NCI-H1694 (cell line): Measurements from ENCODE around the gene PIP4P1.
A peak's percentile ranks its signal among the peaks of the same experiment; 100 is the strongest.
"Not testable (repeated sequence)": the region's sequence is repeated elsewhere in the genome, so short reads cannot be mapped to it uniquely, and the experiment has no call there.

Source experiments
- DNase-seq: peaks from one replicate; lab custom pipeline; 2025; lab: John Stamatoyannopoulos, UW

PIP4P1 gene

DNA sequence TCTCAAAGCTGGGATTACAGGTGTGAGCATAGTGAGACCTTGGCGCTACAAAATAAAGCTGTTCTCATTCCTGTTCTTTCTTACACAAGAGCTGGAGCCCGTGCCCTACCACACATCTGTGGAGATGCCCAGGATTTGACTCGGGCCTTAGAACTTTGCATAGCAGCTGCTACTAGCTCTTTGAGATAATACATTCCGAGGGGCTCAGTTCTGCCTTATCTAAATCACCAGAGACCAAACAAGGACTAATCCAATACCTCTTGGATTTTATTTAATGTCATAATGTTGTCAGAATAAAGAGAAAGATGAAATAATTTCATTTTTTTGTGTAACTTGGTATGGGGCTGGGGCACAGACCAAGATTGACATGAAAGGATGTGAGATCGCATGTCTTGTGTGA is 15.5 kb upstream of the PIP4P1 start:
- no peak for DNase-seq

DNA sequence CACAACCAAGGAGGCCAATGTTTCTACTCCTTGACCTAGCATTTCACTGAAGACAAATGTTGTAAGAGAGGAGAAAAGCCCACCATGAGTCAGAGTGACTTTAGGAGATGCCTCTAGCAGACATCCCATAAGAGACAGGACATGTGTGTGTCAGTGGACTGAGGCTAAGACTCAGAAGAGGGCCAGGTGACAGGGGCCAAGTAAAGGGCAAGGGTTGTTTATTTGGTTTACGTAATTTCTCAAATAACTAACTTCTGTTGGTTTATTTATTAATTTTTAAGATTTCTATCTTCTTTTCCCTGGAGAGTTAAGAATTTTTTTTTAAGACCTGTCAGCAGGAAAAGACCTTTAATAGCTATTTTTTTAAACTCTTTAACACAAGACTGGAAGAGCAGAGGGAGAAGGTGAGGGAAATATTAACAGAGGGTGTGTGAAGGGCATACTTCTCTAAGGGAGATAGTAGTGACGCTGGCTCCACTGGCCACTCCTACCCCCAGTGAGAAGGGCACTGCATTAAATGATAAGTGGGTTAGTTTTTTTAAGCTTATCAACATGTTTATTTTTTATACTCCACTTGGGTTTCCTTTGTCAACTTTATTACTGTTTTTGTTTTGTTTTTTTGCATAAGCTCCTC is 11.4 kb upstream of the PIP4P1 start:
- no peak for DNase-seq

DNA sequence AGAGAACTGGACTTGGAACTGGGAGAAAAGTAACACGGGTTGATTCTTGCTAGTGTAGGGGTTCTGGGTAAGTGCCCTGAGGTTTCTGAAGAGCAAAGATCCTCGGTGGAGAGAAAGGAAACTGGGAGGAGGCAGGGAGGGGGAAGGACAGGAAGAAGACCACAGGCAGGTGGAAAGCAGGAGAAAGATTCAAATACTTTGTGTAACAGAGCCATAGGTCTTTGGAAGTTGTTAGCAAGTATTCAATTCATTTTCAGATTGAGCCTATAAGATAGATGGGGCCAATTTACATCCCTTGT is 9.3 kb upstream of the PIP4P1 start:
- DNase-seq, result no peak

DNA sequence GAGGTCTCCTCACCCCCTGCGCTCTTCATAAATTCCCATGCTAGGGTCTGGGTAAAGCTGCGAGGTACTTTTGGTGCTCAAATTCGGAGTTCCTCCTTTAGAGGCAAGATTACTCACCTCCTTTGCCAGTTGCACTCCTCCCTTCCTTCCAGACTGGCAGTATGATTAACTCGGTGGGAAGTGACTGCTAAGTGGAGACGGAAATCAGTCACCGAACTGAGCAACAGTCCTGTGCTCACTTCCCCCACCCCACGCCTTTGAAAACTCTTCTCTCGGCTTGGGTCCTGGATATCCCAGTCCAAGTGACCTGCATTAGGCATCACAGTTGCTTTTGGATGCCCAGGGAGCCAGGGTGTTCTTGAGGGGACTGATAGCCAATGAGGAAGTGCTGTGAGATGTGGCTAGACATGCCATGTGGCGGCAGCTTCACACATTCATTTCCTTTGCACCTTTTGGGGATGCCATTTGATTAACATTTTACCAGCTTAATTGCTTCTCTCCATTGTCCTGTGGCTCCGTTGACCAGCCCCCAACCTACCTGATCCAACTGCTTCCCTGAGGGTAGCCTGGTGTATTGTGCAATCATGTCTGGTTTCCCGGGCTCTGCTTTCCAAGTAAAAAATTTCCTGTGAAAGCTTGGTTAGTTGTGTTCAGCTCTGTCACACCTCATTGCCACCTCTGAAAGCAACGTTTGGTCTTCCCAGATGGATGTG is 8.8 kb upstream of the PIP4P1 start:
- no peak for DNase-seq

DNA sequence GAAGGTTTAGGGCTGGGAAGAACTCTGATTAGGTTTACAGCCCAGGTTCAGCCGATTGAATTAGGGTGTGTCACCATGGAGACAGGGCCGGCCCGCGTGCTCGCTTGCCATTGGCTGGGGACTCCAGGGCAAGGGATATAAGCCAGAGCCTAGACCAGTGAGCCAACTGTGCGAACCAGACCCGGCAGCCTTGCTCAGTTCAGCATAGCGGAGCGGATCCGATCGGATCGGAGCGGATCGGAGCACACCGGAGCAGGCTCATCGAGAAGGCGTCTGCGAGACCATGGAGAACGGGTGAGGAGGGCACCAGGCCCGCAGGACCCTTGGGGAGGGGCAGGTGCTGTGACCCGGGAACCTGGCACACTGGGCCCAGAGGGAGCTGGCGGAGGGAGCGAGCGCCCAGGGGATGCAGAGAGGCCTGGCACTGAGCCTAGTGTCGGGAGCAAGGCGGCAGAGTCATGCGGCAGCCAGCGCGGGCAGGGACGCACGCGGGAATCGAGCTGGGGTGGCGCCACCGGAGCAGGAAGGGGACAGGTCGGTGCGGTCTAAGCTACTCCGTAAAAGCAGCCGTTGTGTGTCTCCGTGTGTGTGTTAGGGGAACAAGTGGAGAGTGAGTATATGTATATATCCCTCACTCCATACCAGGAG is 8.1 kb upstream of the PIP4P1 start, which contains the start of gene PNP:
Gene PNP (plus strand): TSS at position 165 of the 648 bp plus-strand sequence. CDS start 119 bp downstream, at position 284.
- peak; percentile 87 for DNase-seq

DNA sequence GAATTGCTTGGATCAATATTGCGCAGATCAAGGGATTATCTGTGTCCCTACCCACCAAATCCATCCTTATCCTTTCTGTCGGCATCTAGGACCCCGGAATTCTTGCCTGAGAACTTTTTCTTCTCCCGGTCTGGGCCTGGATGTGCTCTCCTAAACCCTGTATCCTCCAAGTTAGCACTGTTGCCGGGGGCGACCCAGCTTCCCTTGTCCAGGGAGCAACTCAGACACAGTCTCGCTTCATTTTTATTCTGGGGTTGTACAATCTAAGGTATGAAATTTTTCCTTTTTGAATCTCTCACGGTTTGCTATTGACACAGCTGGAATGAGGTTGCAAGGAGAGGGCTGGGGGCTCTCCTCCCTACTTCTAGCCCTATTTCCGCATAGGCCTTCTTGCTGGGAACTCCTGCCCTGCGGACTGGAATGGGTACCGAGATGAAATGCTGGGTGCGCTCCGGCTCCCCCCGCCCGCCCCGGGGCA is 7.6 kb upstream of the PIP4P1 start:
- no peak for DNase-seq

DNA sequence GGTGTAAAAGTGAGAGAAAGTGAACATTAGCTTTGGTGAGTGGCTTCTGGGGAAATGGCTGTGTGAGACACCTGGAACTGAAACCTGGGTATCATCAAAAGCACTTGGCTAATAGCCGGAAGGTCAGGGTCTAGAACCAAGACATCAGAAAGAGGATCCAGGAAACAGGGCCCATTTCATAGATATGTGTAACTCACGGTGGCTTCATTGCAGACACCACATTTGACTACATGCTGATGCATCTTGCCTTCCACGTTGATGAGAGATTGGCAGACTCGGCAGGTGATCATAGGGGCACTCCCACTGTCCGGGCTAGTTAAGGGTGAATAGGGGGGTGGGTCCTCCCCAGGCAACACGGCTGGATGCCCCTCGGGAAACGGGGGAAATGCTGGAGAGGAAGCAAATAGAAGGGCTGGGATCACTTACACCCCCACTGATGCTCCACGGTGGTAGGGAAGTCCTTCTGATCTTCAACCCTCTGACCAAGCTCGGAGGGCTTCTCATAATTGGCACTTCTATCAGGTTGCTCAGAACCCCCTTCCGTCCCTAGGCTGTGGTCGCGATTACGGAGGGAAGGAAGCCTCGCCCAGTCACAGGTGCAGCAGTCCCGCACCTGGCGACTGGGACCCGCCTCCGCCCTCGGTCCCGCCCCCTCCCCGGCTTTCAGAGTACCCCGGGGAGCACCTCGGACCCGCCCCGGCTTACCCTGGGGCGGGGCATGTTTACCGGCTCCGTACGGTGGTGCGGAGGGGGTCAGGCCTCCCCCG is 593 bp downstream of the PIP4P1 start:
- DNase-seq, result no peak

DNA sequence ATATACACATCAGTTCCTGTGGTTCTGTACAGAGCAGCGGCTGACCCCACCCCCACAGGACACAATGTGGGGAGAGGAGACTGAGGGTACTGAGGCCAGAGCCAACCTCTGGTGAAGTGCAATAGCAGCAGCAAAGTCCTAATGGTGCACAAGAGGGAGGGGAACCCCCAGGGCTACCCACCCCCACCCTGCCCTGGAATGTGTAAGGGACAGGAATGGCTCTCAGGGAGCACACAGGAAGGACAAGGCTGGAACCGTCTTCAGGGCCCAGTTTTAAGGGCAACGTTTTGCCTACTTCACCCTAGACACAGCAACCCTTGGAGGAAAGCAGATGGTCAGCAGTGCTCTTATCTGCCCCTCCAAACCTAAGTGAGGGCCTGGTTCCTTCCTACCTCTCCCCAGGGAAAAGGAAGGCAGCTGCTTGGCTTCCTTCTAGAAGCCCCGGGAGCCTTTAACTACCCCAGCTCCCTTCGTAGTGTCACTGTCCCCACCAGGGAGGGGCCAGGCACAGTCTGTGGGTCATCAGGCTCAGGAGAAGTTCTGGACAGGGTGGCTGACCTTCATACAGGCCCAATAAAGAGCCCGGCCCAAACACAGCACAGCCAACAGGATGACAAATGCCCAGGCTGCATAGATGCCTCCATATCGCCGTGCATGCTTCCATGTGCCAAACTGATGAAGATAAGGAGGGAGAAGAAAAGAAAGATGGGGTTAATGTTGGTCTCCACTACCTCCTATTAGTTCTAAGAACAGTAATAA is 3.0 kb downstream of the PIP4P1 start:
- no peak for DNase-seq

DNA sequence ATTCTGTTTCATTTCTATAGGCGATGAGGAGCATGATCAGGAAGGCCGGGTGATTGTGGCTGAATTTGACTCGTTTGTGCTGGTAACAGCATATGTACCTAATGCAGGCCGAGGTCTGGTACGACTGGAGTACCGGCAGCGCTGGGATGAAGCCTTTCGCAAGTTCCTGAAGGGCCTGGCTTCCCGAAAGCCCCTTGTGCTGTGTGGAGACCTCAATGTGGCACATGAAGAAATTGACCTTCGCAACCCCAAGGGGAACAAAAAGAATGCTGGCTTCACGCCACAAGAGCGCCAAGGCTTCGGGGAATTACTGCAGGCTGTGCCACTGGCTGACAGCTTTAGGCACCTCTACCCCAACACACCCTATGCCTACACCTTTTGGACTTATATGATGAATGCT is 4.3 kb downstream of the PIP4P1 start:
- DNase-seq, result no peak

DNA sequence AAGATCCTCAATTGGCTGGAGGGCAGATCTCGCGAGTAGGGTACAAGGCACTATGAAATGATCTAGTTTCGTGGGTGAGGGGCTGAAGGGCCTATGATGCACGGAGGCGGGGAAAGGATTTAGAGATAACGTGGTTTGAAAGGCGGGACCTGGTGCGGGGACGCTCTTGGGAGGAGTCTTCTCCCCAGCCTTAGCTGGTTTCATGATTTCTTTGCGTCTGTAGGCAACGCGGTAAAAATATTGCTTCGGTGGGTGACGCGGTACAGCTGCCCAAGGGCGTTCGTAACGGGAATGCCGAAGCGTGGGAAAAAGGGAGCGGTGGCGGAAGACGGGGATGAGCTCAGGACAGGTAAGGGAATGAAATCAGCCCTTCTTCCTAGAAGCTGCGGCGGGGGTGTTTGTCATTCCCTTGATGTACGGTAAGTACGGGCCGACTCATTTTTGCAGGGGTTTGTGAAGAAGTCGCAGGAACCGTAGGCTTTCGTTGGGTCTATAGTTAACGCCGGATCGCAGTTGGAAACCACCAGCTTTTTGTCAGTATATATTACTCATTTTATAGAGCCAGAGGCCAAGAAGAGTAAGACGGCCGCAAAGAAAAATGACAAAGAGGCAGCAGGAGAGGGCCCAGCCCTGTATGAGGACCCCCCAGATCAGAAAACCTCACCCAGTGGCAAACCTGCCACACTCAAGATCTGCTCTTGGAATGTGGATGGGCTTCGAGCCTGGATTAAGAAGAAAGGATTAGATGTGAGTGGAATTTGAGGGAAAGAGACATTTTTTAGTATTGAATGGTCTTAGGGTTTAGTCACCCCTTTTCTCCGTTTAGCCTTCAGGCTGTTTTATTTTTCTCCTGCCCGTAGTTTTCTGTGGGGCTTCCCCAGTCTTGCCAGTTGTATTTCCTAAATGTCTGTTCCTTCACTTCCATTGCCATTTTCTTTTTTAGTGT is 5.6 kb downstream of the PIP4P1 start:
- DNase-seq, result peak; percentile 96

DNA sequence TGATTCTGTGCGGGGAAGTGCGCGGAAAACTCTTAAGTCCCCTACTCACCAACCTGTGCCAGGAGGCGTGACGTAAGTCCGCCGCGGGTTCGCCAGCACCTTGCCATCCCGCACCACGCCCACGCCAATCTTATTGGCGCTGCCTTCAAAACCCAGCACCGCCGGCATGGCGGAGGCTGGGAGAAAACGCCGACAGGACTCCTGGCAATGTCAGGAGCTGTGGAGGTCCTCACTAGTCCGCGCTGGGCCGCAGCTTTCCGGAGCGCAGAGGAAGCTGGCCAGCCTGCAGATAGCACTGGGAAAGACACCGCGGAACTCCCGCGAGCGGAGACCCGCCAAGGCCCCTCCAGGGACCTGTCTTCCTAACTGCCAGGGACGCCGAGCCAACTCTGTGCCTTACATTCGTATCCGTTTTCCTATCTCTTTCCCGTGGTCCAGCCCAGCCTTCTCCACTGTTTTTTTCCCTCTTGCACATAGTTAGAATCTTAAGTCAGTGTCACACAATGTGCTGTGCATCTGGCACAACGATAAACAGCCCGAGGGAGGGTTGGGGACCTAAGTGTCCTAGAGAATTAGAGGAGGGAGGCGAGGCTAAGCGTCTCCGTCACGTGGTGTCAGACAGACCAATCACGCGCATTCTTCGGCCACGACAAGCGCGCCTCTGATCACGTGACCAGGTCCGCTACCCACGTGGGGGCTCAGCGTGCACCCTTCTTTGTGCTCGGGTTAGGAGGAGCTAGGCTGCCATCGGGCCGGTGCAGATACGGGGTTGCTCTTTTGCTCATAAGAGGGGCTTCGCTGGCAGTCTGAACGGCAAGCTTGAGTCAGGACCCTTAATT is 6.5 kb downstream of the PIP4P1 start, which contains the start of the genes APEX1 and OSGEP:
Gene APEX1 (plus strand): TSS at position 711 of the 839 bp plus-strand sequence. CDS start 420 bp downstream, outside the sequence.
Gene OSGEP (minus strand): TSS at position 297 of the 839 bp plus-strand sequence. CDS start 129 bp downstream, at position 168.
- peak; percentile 99 for DNase-seq

DNA sequence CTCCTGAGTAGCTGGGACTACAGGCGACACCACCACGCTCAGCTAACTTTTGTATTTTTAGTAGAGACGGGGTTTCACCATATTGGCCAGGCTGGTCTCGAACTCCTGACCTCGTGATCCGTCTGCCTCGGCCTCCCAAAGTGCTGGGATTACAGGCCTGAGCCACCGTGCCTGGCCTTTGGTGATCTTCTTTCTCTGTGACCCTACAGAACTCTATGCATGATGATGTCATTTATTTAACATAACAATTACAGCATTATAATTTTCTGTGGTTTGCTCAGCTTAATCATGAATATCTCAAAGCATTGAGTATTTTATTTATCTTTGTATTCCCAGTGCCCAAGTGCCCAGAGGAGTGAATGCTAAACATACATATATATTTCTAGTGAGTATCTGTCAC is 8.4 kb downstream of the PIP4P1 start:
- DNase-seq, result not testable (repeated sequence)

DNA sequence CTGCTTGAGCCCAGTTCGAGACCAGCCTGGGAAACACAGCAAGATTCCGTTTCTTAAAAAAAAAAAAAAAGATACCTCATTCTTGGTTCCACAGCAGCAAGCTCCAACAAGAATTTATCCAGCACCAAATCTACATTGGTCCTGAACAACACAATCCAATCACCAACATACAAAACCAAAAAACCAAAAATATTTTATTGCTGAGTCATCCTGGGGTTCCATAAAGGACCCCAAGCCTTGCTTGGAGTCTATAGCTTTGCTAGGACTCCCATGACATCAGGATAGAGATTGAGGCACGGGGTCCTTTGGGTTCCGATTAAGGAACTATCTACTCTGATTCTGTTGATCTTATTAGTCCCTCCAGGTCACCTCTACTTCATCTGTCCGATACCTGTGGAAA is 14.3 kb downstream of the PIP4P1 start:
- DNase-seq, result no peak

DNA sequence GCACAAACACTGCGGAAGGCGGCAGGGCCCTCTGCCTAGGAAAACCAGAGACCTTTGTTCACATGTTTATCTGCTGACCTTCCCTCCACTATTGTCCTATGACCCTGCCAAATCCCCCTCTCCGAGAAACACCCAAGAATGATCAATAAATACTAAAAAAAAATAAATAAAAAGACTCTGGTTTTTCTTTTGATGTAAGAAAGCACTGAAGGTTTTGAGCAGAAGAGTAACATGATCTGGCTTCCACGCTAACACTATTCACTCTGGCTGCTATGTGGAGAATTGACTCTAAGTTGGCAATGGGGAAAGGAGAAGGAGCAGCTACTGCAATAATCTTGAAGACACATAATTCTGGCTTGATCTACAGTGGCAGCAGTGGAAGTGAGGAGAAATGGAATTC is 17.6 kb downstream of the PIP4P1 start:
- DNase-seq, result not testable (repeated sequence)

DNA sequence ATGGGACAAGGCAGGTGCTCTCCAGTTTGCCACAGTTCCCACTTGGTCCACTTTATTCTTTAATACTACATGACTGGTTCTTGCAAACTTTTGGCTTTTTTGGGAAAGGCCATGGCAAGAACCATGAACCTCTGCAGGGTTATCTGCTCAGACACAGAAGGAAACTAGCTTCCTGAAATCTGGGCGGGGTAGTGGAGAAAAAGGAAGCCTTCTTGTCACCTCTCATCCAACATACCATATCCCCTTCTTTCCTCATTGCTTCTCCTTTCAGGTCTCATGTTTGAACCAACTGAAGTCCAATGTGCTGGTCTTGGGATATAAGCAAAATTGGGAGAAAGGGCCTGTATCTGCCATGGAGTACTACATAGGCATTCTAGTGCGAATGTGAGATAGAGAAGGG is 19.8 kb downstream of the PIP4P1 start:
- no peak for DNase-seq

DNA sequence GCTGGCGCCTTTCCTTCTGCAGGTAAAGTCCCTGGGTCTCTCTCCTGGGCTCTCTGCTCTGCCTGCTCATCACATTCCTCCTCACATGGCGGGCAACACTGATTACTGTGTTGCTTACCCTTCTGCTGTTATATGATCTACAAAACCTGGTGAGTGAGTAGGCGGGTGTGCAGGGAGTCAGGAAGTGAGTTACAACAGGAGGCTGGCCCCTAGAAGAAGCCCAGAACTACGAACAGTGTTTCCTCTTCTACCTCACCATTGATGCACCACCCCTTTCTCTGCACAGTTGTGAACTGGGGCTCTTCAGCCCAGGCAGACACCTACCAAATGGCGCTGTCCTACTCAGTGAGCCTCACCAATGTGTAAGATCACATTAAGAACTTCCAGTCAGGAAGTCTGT is 20.4 kb downstream of the PIP4P1 start:
- DNase-seq, result no peak

DNA sequence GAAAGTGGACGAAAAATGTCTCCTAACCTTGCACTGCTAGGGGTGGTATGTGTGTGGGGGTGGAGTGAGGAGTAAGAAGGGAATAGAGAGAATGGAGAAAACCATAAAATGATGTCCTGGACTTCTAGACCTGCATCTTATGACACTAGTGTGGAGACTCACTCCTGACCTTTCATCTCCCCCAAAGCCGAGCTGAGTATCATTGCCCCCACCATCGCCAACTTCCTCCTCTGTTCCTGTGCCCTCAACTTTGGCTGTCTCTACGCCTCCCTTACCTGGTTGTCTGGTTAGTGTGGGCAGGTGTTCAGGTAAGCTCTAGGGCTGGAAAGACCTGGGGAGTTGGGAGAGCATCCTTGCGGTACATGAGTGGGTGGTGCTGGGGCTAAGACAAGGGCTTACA is 20.8 kb downstream of the PIP4P1 start:
- no peak for DNase-seq

DNA sequence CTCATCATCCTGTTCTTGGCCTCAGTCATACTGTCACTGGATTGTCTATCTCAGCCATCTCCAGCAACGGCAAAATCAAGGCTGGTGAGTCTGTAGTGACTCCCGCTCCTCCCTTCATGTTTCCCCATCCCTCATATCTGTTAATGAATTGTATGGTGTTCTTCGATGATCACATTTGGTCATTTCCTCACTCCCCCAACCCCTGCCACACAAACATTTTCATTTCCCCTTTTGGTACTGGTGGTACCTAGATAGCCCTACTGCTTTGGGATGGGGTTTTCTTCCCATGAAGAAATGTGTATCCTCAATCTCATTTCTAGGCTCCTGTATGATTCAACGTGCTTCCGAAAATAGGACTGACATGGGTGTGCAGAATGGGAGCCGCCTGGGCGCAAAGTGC is 22.6 kb downstream of the PIP4P1 start:
- DNase-seq, result no peak

DNA sequence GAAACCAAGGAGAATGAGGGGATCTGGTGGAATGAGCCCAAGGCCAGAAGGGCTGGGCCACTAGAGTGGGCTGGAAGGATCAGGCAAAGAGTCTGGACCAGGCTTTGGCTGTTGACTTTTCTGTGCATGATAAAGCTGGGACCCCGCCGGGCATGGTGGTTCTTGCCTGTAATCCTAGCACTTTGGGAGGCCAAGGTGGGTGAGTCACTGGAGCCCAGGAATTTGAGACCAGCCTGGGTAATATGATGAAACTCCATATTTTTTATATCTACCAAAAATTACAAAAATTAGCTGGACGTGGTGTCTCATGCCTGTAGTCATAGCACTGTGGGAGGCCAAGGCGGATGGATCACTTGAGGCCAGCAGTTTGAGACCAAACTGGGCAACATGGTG is 24.9 kb downstream of the PIP4P1 start:
- no peak for DNase-seq
